Middle frontal gyrus (tissue), 1 donor: ENCODE measurements around the gene SH3GL1.
"Not testable (repeated sequence)": the region's sequence is repeated elsewhere in the genome, so short reads cannot be mapped to it uniquely, and the experiment has no call there.

Experiments used
- DNase-seq: peaks from one replicate; pipeline ENCODE4 v3.0.0-alpha.2; 2015; ENCODE audit warnings: low spot score; ENCODE audit errors: extremely low spot score

Gene SH3GL1

DNA sequence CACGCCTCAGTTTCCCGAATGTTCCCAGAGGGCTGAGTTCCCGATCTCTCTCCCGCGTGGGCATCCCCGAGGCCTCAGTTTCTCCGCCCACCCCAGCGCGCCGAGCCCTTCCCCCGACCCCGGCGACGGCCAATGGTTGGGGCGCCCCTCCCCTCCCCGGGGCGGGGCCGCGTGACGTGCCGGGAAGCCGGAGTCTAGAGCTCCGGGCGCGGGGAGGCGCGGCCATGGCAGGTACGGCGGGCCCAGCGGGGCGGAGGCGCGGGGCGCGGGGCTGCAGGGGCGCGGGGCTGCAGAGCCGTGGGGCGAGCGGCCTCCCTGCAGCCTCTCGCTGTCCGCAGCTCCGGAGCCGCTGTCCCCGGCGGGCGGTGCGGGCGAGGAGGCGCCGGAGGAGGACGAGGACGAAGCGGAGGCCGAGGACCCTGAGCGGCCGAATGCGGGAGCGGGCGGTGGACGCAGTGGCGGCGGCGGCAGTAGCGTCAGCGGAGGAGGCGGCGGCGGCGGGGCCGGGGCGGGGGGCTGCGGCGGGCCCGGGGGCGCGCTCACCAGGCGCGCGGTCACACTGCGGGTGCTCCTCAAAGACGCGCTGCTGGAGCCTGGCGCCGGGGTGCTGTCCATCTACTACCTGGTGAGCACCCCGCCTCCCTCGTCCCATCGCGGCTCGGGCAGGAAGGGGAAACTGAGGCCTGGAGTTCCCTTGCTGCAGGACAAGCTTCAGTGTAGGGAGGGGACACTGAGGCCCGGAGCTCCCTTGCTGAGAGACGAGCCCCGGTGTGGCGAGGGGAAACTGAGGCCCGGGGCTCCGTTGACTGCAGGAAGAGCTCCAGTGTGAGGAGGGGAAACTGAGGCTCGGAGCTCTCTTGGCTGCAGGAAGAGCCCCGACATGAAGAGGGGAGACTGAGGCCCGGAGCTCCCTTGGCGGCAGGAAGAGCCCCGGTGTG, 56.7 kb downstream of the SH3GL1 start, which contains the start of gene MPND:
TSS of gene MPND (plus strand) at position 193 of the 938 bp plus-strand sequence. CDS start at position 225, 32 bp downstream.
- DNase-seq = peak; percentile 90

DNA sequence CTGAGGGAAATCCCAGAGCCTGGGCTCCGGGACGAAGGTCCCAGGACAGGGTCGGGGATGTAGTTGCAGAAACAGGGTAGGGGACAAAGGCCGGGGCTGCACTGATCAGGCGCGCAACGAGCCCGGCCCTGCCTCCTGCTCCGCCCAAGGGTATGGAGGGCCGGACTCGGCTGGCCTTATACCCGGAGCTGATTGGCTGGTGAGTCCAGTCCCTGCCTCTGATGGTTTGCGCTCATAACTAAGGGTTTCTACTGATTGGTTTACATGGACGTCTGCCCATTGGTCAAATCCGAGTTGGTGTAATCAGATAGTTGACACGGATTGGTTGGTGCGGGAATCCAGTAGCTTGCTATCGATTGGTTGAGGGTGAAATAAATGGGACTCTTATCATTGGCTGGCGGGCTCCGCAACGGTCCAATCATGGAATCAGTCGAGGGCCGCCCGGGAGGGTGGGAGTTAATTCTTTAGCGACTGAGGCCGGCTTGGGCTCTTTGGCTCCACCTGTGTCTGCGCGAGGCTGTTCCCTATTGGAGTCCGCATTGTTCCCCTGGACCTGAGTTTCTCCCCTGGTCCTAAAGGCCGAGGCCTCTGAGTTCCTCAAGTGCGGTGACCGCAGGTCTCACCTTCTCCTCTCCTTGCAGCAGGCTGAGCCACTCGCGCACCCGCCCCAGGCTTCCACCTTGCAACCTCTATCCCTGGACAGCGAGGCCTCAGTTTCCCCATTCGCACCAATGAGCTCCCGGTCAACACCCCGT, 57.6 kb downstream of the SH3GL1 start:
- DNase-seq = peak; percentile 99

DNA sequence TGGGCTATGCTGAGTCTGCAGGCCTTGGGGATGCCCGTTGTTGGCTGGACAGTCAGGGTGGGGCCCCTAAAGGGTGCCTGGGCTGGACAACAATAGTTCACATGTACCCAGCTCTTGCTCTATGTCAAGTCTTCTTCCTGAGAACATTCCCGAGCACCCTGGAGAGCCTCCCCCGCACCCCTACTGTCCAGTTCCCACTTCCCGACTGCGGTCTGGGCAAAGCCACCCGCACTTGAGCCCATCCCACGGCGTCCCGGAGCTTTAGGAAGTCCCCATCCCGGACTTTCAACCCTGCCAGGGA, 58.1 kb downstream of the SH3GL1 start:
- no peak for DNase-seq

DNA sequence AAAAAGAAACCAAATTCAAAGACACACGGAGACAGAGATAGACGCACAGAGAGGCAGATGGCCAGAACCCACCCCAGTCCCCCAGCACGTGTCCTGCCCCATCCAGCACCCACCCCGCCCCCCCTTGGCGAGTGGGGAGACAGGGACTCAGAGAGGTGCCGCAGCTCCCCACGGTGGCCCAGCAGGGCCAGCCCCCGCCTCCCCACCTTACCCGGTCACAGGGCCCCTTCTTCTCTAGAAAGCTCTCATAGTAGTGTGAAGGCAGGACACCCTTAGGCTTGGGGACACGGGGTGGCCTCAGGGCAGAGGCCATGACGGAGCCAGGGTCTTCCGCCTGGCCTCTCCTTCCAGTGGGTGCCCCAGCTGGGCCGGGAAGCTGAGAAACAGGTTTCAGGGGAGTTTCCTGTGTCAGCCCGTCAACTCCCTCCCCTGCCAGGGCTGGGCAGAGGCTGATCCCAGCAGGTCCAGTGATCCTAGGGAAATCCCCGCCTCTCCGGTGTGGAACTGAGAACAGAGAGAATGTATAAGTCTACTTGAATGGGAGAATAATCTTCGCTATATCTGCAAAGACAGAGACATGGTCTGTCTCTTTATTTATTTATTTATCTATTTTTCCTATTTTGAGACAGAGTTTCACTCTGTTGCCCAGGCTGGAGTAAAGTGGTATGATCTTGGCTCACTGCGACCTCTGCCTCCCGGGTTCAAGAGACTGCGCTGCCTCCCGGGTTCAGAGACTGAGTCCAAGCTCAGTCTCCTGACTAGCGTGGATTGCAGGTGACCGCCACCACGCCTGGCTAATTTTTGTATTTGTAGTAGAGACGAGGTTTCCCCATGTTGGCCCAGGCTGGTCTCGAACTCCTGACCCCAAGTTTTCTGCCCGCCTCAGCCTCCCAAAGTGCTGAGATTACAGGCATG, 61.6 kb downstream of the SH3GL1 start, which contains the start of gene STAP2:
TSS of gene STAP2 (minus strand) at position 387 of the 915 bp plus-strand sequence. CDS start at position 313, 74 bp downstream.
- DNase-seq = no peak

DNA sequence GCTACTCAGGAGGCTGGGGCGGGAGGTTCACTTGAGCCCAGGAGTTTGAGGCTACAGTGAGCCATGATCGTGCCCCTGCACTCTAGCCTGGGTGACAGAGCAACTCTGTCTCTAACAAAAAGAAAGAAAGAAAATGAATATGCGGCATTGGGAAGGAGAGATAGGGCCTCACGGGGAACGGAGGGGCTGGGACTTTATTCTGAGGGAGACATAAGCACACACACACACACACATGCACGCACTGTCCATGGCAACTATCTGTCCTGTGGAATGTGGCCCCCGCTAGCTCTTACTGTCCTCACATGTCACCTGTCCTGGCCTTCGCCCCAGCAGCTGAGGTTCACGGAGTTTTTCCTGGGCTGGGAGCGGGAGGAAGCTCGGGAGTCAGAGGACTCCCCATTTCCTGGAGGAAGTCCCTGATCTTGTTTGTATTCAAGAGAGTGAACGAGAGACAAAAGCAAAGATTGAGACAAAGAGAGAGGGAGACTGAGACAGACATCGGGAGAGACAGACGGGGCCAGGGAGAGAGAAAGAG, 62.4 kb downstream of the SH3GL1 start:
- DNase-seq = no peak

DNA sequence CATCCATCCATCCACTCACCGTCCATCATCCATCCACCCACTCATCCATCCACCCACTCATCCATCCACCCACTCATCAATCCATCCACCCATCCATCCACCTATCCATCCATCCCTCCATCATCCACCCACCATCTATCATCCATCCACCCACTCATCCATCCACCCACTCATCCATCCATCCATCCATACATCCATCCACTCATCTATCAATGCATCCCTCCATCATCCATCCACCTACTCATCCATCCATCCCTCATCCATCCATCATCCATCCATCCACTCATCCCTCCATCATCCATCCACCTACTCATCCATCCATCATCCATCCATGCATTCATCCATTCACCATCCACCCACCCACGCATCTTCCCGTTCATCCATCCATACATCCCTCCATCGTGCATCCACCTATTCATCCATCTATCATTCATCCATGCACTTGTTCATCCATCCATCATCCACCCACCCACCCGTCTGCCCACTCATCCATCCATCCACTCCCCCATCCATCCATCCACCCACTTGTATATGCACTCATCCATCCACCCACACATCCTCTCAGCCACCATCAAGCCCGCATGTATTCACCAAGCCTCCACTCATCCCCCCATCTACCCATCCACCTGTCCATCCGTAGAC, 65.3 kb downstream of the SH3GL1 start:
- no peak for DNase-seq

DNA sequence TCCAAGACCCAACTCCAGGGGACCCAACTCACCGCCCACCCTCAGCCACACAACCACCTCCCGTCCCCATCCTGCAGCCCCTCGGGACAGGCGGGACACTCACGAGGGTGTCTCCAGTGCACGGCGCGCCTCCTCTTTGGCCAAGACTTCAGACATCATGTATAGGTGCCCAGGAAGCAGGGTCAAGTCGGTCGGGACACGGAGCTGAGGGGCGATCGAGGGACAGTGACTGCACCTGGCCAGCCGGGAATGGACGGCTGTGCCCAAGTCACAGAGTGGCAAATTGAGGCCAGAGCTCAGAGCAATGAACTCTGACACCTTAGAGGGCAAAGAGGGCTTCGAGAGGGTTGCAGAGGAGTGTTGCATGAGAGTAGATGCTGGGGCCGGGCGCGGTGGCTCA, 70.5 kb downstream of the SH3GL1 start:
- no peak for DNase-seq

DNA sequence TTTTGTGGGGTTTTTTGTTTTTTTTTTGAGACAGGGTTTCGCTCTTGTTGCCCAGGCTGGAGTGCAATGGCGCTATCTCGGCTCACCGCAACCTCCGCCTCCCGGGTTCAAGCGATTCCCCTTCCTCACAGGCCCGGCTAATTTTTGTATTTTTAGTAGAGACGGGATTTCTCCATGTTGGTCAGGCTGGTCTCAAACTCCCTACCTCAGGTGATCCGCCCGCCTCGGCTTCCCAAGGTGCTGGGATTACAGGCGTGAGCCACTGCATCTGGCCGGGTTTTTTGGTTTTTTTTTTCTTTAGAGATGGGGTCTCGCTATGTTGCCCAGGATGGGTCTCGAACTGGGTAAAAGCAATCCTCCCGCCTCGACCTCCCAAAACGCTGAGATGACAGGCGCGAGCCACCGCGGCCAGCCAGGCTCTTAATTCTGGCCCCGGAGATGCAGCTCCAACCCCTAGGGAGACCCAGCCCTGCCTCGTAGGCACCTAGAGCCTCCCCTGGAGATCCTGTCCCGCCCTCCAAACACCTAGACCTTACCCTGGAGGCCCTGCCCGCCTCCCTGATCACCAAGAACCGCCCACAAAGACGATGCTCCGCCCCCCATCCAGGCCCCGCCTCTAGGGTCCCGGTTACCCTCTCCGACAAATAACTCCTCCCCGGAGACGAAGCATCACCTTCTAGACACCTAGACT, 71.2 kb downstream of the SH3GL1 start:
- not testable (repeated sequence) for DNase-seq

DNA sequence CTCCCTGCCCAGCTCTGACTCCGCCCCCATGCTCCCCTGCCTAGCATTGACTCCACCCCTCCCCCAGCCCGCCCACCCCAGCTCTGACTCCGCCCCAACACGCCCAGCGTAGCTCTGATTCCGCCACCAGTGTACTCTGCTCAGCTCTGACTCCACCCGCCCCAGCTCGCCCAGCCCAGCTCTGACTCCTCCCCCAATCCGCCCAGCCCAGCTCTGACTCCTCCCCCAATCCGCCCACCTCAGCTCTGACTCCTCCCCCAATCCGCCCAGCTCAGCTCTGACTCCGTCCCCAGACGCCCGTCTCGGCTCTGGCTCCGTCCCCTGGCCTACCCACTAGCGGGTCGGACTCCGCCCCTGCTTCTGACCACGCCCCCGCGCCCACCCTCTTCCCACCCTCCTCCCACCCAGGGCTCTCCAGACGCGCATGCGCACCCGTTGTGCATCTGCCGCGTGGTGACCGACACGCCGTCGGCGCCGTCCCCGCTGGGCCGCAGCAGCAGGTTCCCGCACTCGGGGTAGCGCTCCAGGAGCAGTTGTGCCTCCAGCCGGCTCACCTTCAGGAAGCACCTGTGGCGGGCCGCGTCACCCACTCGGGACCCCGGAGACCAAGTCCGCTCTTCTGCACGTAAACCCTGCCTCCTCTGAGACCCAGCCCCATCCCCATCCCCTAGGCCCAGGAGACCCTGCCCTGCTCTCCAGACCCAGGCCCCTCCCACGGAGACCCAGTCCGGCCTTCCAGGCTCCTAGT, 71.9 kb downstream of the SH3GL1 start:
- peak; percentile 79 for DNase-seq

DNA sequence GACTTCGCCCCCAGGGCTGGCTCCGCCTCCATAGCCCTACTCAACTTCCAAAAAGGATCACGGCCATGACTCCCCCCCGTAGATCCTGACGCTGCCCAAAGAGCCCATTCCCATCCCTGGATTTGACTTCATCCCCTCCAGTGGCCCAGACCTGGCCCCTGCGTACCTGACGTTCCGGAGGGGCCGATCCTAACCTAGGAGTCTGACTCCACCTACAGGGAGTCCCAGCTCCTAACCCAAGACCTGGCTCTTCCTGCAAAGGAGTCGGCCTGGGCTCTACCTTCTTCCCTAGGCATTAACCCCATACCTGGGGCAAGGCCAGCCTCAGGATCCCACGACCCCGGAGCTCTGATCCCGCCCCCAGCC, 72.5 kb downstream of the SH3GL1 start:
- no peak for DNase-seq

DNA sequence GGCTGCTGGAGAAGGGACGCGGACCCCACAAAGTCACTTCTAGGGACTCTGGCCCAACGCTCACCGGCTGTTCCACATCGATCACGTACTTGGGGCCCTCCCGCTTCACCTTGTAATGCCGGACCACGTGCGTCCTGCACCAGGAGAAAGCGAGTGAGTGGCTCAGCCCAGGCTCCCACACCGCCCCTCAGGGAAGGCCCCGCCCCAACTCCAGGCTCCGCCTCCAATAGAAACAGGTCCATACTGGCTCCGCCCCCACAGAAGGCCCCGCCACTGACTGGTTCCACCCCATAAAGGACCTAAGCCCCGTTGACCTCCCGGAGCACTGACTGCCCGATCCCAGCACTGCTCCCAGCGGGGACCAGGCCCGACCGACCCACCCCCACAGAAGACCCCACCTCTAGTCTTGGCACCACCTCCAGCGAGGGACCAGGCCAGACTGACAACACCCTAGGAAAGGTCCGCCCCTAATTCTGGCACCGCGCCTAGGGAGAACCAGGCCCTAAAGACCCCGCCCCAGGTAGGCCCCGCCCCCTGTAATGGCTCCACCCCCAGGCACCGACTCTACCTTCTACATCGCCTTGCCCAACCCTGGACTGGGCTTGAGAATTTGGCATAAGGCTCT, 73.0 kb downstream of the SH3GL1 start:
- DNase-seq = no peak

DNA sequence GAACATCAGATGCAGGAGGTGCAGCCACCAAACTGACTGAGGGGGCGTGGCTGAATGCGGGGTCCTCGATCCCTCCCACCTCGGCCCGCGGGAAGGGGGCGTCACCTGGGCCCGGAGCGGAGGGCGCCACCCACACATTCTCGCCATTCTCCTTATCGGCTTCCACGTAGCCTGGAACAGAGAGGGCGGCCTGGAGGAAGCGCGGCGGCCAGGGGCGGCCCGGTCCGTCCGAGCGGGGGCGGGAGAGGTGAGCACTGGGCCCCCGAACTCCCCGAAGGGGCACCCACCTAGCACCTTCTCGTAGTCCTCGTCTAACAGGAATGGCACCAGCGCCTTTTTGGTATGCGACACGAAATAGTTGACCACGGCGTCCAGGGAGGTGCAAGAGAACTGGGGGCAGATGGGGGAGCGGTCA, 73.5 kb downstream of the SH3GL1 start:
- no peak for DNase-seq

DNA sequence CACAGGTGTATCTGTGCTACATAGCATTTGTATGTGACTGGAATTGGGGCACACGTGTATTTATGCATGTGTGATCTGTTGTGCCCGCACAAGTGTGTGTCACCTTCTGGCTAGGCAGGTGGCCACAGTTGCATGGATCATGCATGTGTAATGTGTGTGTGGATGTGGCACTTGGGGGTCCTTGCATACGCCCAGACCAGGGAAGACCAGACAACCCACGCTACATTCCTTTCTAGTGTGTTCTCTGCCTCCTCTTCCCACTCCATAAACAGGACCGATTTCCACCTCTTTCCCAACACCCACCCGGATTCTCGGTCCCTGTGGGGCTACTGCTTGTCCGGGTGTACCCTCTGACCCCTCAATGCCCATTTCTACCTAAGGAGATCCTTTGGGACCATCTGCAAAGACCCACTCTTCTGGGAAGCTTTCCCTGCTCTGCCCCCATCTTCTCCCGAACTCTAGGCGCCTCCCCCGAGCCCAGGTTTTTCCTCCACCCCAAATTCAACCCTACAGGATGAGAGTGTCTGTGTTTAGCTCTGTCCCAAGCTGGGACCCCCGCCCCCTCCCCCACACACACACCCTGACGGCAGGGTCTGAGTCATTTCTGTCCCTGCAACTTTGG, 74.0 kb downstream of the SH3GL1 start:
- DNase-seq = no peak

DNA sequence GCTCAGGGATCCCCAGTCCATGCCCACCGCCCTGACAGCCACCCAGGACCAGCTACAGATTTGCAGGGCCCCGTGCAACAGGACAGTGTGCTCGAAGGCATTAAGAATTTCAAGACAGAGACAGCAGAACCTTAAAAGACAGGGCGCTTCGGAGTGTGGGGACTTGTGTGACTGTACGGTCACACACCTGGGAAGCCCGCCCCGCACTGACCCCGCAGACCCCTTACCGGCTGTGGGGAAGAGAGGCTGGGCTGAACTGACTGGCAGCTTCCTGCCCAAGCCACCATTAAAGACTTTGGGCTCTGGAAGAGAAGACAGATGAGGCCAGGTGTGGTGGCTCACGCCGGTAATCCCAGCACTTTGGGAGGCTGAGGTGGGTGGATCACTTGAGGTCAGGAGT, 76.1 kb downstream of the SH3GL1 start:
- no peak for DNase-seq

DNA sequence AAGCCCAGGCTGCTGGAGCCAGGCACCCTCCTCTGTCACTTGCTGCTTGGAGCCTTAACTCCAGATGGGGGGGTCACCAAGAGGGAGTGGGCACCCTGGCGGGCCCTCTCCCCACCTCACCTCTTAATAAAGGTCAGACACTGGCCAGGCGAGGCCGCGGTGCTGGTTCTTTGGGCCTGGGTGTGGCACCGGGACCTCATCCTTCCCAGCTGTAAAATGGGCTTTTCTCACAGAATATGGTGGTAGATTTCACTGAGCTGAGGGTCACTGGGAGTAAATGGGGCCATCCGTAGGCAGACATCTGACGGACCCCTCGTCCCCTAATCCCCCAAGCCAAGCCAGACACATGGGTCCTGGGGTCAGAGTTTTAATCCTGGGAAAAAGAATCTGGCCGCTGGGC, 76.7 kb downstream of the SH3GL1 start:
- no peak for DNase-seq

DNA sequence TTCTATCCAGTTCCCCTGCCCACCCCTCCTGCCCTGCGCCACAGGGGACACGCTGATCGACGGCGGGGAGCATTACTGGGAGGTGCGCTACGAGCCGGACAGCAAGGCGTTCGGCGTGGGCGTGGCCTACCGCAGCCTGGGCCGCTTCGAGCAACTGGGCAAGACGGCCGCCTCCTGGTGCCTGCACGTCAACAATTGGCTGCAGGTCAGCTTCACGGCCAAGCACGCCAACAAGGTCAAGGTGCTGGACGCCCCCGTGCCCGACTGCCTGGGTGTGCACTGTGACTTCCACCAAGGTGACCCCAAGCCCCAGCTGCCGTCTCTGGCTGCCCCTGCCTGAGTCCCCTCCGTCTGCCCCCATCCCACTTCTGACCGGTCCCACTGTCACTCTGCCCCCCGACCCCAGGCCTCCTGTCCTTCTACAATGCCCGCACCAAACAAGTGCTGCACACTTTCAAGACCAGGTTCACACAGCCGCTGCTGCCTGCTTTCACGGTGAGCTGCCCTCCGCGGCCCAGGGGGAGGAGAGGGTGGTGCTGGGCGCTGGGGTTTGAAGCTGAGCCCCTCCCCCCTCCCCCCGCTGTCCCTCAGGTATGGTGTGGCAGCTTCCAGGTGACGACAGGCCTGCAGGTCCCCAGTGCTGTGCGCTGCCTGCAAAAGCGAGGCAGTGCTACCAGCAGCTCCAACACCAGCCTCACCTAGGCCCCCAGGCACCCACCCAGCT, 77.2 kb downstream of the SH3GL1 start:
- DNase-seq = no peak

DNA sequence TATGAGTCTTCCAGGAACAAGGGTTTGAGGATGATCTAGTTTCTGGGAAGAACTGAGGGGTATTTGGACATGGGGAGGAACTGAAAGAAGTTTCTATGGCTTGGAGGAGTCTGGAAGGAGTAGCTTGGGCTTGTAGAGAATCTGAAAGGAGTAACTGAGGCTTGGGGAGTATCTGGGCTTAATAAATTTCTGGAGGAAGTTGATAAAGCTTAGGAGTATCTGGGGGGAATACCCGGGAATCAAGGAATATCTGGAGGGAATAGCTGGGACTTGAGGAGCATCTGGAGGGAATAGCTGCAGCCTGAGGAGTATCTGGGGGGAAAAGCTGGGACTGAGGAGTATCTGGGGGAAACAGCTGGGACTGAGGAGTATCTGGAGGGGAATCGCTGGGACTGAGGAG, 79.9 kb downstream of the SH3GL1 start:
- no peak for DNase-seq
